HepG2 (cell line): Measurements from ENCODE around the gene PXDC1. TPM values are rescaled to one million over a fixed set of nuclear protein-coding genes. Genes with fewer than 3 reads are reported as not detected.

Experiments used
- ELF1 ChIP-seq: sonication (generic); formaldehyde crosslinking; IDR thresholded peaks from 2 replicates; pipeline ENCODE4 v1.4.0; 2020; ENCODE audit warnings: missing genetic modification reagents
- KAT8 ChIP-seq: IDR thresholded peaks from 2 replicates; pipeline ENCODE4 v1.6.1; 2016; ENCODE audit warnings: missing genetic modification reagents, missing compliant biosample characterization
- KDM5A ChIP-seq: fragments of 200-600 bp; sonication (generic); IDR thresholded peaks from 2 replicates; pipeline ENCODE4 v1.7.0; 2018; ENCODE audit warnings: antibody characterized with exemption, mild to moderate bottlenecking, low read length, borderline replicate concordance
- MAZ ChIP-seq, 2 experiments: sonication (generic) in 1 of 2; formaldehyde crosslinking in 1 of 2; IDR thresholded peaks; 2 replicates each; pipeline versions ENCODE4 v1.5.0 to v1.6.1; 2012 to 2020; ENCODE audit warnings: low read depth in 2 of 2, mild to moderate bottlenecking in 2 of 2, borderline replicate concordance in 1 of 2, improper control_type of control experiment in 1 of 2, low read length in 1 of 2, missing genetic modification reagents in 1 of 2, moderate library complexity in 1 of 2
- NCOA2 ChIP-seq: sonication (generic); formaldehyde crosslinking; IDR thresholded peaks from 2 replicates; pipeline ENCODE4 v1.8.0; 2022; ENCODE audit warnings: inconsistent platforms
- PHF21A ChIP-seq: sonication (generic); formaldehyde crosslinking; IDR thresholded peaks from 2 replicates; pipeline ENCODE4 v1.5.0; 2020; ENCODE audit warnings: mild to moderate bottlenecking, missing genetic modification reagents
- PPARG ChIP-seq: conservative IDR thresholded peaks from 2 replicates; pipeline ENCODE4 v1.6.1; 2016; ENCODE audit warnings: missing biosample characterization, missing genetic modification reagents
- RAD21 ChIP-seq: fragments of 450-650 bp; formaldehyde crosslinking; IDR thresholded peaks from 2 replicates; pipeline ENCODE4 v1.5.0; 2020; ENCODE audit warnings: mild to moderate bottlenecking
- RERE ChIP-seq: IDR thresholded peaks from 2 replicates; pipeline ENCODE4 v1.6.1; 2016; ENCODE audit warnings: low read depth, missing genetic modification reagents, missing compliant biosample characterization
- SAFB2 ChIP-seq: sonication (generic); formaldehyde crosslinking; IDR thresholded peaks from 2 replicates; pipeline ENCODE4 v1.5.1; 2020; ENCODE audit warnings: missing genetic modification reagents, low read depth, mild to moderate bottlenecking, borderline replicate concordance
- TAF1 ChIP-seq: sonication (generic); formaldehyde crosslinking; IDR thresholded peaks from 2 replicates; pipeline ENCODE4 v1.4.0; 2020; ENCODE audit warnings: missing genetic modification reagents
- ZKSCAN5 ChIP-seq: sonication (generic); formaldehyde crosslinking; IDR thresholded peaks from 2 replicates; pipeline ENCODE4 v1.5.1; 2020; ENCODE audit warnings: mild to moderate bottlenecking, missing genetic modification reagents
- ZNF276 ChIP-seq: sonication (generic); formaldehyde crosslinking; IDR thresholded peaks from 2 replicates; pipeline ENCODE4 v1.4.0; 2020; ENCODE audit warnings: mild to moderate bottlenecking, low read depth, missing genetic modification reagents
- ZNF451 ChIP-seq: sonication (generic); formaldehyde crosslinking; IDR thresholded peaks from 2 replicates; pipeline ENCODE4 v1.5.0; 2020; ENCODE audit warnings: mild to moderate bottlenecking, missing genetic modification reagents
- polyA plus RNA-seq, 8 experiments: library from polyadenylated mRNA; depleted of rRNA in 3 of 8; stranded (reverse) in 7 of 8; unstranded in 1 of 8; fragments of >200 nt; fragmentation: Illumina TruSeq in 4 of 8; extraction: Trizol in 4 of 8; gene quantifications; 2 replicates each; pipeline versions ENCODE4 v1.2.1 to v1.2.3, GENCODE V29; 2011 to 2016; ENCODE audit warnings: low read depth in 4 of 8, missing spikeins in 1 of 8, mixed read lengths in 1 of 8; ENCODE audit not compliant: insufficient read depth in 1 of 8
- total RNA-seq, 5 experiments: library from RNA; depleted of rRNA; stranded (reverse); fragments of >200 nt; fragmentation: Illumina TruSeq; extraction: Trizol; gene quantifications; 2 replicates each; pipeline ENCODE4 v1.2.3, GENCODE V29; 2016; ENCODE audit warnings: low read depth in 1 of 5
- TF ChIP-seq, protein P1 (sequence below): sonication (generic); formaldehyde crosslinking; conservative IDR thresholded peaks from 2 replicates; pipeline ENCODE4 v1.4.0; 2020; ENCODE audit warnings: missing genetic modification reagents

Gene PXDC1
- total and polyA plus RNA-seq, 2 of the 13 experiments (the other 11 are each of a cell fraction or from before 2014, with no cell fraction given), result 32.4 to 34.7 TPM

DNA sequence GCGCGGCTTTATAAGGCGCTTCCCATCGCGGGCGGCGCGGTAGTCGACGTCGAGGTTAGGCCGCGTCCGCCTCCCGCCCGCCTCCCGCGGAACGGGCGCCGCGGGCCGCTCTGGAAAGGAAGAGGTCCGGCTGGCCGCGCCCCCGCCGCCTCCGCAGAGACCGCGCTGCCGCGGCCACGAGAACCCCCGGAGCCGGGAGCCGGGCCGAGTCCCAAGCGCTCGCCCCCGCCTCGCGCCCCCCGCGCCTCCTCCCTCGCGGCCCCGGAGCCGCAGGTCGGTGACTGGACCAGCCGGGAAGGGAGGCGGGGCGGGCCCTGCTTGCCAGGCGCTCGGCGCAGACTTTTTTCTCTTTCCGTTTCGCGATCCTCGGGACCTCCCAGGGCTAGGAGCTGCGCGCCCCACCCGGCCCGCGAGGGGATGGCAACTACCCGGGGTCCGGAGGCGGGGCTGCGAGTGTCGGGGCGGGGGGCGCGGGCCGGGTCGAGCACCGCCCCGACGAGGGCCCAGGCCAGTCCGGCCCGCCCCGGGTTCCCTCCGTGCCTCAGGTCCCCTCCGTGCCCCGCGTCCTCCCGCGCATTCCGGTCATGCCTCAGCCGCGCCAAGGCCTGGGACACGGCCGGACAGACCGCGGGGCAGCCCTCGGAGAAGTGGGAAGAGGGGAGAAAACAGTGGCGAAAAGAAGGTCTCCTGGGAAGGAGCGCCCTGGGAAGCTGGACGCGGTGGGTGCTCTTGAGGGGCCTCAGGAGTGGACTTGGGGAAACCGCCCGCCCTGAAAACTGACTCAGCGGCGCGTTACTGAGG is 417 bp upstream of the PXDC1 start (continued):
- TF ChIP-seq, protein P1, sequence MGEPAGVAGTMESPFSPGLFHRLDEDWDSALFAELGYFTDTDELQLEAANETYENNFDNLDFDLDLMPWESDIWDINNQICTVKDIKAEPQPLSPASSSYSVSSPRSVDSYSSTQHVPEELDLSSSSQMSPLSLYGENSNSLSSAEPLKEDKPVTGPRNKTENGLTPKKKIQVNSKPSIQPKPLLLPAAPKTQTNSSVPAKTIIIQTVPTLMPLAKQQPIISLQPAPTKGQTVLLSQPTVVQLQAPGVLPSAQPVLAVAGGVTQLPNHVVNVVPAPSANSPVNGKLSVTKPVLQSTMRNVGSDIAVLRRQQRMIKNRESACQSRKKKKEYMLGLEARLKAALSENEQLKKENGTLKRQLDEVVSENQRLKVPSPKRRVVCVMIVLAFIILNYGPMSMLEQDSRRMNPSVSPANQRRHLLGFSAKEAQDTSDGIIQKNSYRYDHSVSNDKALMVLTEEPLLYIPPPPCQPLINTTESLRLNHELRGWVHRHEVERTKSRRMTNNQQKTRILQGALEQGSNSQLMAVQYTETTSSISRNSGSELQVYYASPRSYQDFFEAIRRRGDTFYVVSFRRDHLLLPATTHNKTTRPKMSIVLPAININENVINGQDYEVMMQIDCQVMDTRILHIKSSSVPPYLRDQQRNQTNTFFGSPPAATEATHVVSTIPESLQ, result peak; percentile 63; the same call in 1 of the 2 replicates
- TF ChIP-seq KAT8 (0 out of 2 replicates have a peak, but pooled peaks have one; percentile 20), PHF21A (CRISPR knock-in tag) (peak; percentile 75), ZNF451 (peak; percentile 5; the same call in 1 of the 2 replicates), ELF1 (CRISPR knock-in tag) (no peak), SAFB2 (CRISPR knock-in tag) (peak; percentile 21; the same call in 1 of the 2 replicates), TAF1 (CRISPR knock-in tag) (peak; percentile 38), RERE (CRISPR knock-in tag) (no peak), MAZ (IDR thresholded peaks at IDR 0.05; ENCODE audit: borderline replicate concordance, low read depth, low read length) (peak; percentile 17; the same call in 1 of the 2 replicates), MAZ (CRISPR knock-in tag; IDR thresholded peaks at IDR 0.05; ENCODE audit: low read depth) (peak; percentile 89), ZKSCAN5 (CRISPR knock-in tag) (no peak), KDM5A (no peak), PPARG (CRISPR knock-in tag) (0 out of 2 replicates have a peak, but pooled peaks have one; percentile 20), RAD21 (CRISPR knock-in tag) (peak; percentile 69), NCOA2 (CRISPR knock-in tag) (no peak), ZNF276 (CRISPR knock-in tag) (no peak)
